AG09309 (cell line): ENCODE measurements around the gene DDX54.

Experiments
- DNase-seq: peaks from one replicate; pipeline ENCODE4 v3.0.0-alpha.2; 2010; ENCODE audit warnings: low read depth
- H3K4me3 ChIP-seq: 2 replicates; pipeline ENCODE4 v1.5.1; 2011; ENCODE audit warnings: mild to moderate bottlenecking, low read depth, low read length, moderate library complexity; ENCODE audit not compliant: control insufficient read depth
- TF ChIP-seq, protein P1 (sequence below): IDR thresholded peaks from 2 replicates; pipeline ENCODE4 v1.5.1; 2011; ENCODE audit warnings: mild to moderate bottlenecking, low read depth, low read length, inconsistent platforms; ENCODE audit not compliant: insufficient read depth, control insufficient read depth; ENCODE audit errors: missing control alignments

Gene DDX54

DNA sequence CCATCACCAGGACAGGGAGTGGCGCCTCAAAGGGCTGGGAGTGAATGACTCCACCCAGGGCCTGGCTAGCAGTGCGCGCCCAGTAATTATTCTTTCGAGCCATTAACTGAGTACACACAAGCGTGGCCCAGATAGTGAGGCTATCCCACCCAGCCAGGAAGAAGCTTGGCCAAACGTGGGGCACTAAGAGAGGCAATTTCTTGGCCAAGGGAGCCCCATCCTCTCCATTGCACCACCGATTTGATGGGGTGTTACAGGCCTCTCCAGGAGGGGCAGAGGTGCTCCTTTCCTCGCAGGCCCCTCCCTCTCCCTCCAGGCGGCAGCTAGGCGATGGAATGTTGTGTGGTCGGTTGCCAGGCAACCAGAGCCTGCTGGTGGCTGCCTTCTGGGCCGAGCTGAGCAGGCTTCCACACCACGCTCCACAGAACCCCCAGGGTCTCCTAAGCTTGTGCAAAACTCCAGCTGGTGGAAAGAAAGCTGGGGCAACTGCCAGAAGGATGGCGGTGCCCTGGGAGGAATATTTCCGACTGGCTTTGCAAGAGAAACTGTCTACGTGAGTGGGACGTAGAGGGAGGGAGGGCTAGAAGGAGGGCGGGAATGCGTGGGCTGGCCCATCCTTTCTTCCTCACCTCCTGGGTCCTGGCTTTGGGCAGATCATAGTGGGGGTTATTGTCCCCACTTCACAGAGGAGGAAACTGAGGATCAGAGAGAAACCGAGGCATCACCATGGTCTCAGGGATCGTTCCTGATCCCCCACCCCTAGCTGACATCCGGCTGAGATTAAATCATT is 35.7 kb downstream of the DDX54 start, which contains the start of gene CFAP73:
Gene CFAP73, plus strand, starts transcription at position 364 of the 790 bp plus-strand sequence. Its CDS starts 134 bp downstream, at position 498.
- peak; percentile 49 for DNase-seq
- no peak within 1 kb of the TSS for H3K4me3 ChIP-seq
- TF ChIP-seq, protein P1, sequence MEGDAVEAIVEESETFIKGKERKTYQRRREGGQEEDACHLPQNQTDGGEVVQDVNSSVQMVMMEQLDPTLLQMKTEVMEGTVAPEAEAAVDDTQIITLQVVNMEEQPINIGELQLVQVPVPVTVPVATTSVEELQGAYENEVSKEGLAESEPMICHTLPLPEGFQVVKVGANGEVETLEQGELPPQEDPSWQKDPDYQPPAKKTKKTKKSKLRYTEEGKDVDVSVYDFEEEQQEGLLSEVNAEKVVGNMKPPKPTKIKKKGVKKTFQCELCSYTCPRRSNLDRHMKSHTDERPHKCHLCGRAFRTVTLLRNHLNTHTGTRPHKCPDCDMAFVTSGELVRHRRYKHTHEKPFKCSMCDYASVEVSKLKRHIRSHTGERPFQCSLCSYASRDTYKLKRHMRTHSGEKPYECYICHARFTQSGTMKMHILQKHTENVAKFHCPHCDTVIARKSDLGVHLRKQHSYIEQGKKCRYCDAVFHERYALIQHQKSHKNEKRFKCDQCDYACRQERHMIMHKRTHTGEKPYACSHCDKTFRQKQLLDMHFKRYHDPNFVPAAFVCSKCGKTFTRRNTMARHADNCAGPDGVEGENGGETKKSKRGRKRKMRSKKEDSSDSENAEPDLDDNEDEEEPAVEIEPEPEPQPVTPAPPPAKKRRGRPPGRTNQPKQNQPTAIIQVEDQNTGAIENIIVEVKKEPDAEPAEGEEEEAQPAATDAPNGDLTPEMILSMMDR = no peak

DNA sequence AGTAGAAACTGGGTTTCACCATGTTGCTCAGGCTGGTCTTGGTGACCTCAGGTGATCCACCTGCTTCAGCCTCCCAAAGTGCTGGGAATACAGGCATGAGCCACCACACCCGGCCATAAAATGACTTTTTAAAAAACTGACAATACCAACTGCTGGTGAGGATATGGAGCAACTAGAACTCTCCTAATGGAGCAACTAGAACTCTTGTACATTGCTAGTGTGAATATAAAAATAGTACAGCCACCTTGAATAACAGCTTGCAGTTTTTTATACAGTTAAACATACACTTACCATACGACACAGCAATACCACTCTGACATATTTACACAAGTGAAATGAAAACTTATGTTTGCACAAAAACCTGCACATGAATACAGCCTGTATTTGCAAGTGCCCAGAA is 38.3 kb downstream of the DDX54 start:
- DNase-seq = no peak
- TF ChIP-seq, protein P1 = no peak
- no peak overlapping the region for H3K4me3 ChIP-seq

DNA sequence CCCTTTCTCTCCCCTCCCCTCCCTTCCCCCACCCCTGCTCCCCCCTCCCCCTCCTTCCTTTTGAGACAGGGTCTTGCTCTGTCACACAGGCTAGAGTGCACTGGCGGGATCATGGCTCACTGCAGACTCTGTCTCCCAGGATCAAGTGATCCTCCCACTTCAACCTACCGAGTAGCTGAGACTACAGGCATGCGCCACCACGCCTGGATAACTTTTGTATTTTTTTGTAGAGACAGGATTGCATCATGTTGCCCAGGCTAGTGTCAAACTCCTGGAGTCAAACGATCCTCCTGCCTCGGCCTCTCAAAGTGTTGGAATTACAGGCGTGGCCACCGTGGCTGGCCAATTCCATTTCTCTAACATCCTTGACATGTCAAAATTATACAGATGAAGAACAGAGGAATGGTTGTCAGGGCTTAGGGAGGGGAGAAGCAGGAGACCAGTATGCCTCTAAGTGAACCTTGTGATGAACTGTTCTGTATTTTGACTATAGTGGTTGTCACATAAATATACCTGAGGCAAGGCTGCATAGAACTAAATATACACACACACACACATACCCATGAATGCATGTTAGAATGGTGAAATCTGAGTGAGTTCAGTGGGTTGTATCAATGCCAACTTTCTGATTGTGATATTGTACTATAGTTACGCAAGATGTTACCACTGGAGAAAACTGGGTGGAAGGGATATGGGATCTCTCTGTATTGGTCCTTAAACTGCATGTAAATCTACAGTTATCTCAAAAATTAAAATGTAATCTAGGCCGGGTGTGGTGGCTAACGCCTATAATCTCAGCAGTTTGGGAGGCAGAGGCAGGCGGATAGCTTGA is 39.3 kb downstream of the DDX54 start:
- peak; percentile 8 for DNase-seq
- H3K4me3 ChIP-seq = no peak overlapping the region
- TF ChIP-seq, protein P1 = no peak

DNA sequence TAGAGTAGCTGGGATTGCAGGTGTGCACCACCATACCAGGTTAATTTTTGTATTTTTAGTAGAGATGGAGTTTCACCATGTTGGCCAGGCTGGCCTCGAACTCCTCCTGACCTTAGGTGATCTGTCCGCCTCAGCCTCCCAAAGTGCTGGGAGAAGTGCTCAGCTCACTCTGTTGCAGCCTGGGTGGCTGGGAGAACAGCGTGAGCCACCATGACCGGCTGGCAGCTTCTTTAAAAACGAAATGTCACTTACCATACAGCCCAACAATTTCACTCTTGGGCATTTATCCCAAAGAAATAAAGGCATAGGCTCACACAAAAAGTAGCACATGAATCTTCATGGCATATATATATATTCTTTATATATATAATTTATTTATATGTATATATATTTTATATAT is 40.5 kb downstream of the DDX54 start:
- DNase-seq = no peak
- H3K4me3 ChIP-seq = no peak overlapping the region
- TF ChIP-seq, protein P1 = no peak

DNA sequence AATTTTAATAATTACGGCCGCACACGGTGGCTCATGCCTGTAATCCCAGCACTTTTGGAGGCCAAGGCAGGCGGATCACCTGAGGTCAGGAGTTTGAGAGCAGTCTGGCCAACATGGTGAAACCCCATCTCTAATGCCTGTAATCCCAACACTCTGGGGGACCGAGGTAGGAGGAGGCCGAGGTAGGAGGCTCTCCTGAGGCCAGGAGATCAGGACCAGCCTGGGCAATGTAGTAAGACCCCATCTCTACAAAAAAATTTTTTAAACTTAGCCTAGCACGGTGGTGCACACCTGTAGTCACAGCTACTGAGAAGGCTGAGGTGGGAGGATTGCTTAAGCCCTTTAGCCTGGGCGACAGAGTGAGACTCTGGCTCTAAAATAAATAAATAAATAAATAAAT is 41.3 kb downstream of the DDX54 start:
- no peak for DNase-seq
- TF ChIP-seq, protein P1 = no peak
- H3K4me3 ChIP-seq = no peak overlapping the region

DNA sequence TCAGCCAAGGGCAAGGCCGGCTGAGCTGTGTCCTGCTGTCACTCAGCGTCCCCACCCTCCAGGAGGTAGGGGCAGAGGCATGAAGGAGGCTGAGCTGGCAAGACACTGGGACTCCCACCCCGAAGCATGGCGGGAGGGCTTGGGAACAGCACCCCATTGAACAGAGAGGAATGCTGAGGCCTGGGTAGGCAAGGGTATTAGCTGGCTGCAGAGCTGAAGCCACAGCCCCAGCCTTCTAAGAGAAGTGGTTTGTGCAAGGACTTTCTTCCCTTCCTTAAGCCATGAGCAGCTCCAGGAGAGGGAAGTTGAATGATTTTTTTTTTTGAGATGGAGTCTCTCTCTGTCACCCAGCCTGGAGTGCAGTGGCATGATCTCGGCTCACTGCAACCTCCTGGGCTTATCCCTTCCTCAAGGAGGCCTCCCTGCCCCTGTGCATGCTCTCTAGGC is 42.4 kb downstream of the DDX54 start:
- DNase-seq = no peak
- H3K4me3 ChIP-seq = no peak overlapping the region
- TF ChIP-seq, protein P1 = no peak
